Activated naive CD4-positive, alpha-beta T cell treated with anti-CD3 and anti-CD28 coated beads for 36 hours (primary cell): ENCODE results near the gene TYW1. TPM values are rescaled to one million over a fixed set of nuclear protein-coding genes. Genes with fewer than 3 reads are reported as not detected.
"Not testable (repeated sequence)": the region's sequence is repeated elsewhere in the genome, so short reads cannot be mapped to it uniquely, and the experiment has no call there.

Experiments
- CTCF ChIA-PET: fragments of 350-600 bp; sonication (Branson Sonifier 250); formaldehyde crosslinking; loops from one replicate; lab custom pipeline; 2021; ENCODE audit warnings: antibody characterized with exemption; lab: Charles Lee
- DNase-seq: peaks from one replicate; pipeline ENCODE4 v3.0.0-alpha.2; 2020
- H3K27ac Mint-ChIP-seq: one replicate; pipeline ENCODE4 v1.8.0; 2021; ENCODE audit warnings: mild to moderate bottlenecking, mixed read lengths
- H3K27me3 Mint-ChIP-seq: one replicate; pipeline ENCODE4 v1.8.0; 2021; ENCODE audit warnings: low read depth, mixed read lengths
- H3K36me3 Mint-ChIP-seq: one replicate; pipeline ENCODE4 v1.8.0; 2021; ENCODE audit warnings: low read depth, mixed read lengths
- H3K4me1 Mint-ChIP-seq: one replicate; pipeline ENCODE4 v1.8.0; 2021; ENCODE audit warnings: low read depth, mixed read lengths
- H3K4me3 Mint-ChIP-seq: one replicate; pipeline ENCODE4 v1.8.0; 2021; ENCODE audit warnings: mild to moderate bottlenecking, moderate library complexity, mixed read lengths
- H3K9me3 Mint-ChIP-seq: one replicate; pipeline ENCODE4 v1.8.0; 2021; ENCODE audit warnings: mixed read lengths
- intact Hi-C: fragments of 100-400 bp; cut with micrococcal nuclease; formaldehyde crosslinking; loops from one replicate; pipeline ENCODE4 v1.15.1; 2023
- total RNA-seq, 2 experiments: library from RNA; stranded (reverse); gene quantifications; one replicate each; pipeline ENCODE4 v1.2.3, GENCODE V29; 2021

TYW1 gene
- total RNA-seq, 2 experiments from 2014 or later, result 12.9 to 13.5 TPM

DNA sequence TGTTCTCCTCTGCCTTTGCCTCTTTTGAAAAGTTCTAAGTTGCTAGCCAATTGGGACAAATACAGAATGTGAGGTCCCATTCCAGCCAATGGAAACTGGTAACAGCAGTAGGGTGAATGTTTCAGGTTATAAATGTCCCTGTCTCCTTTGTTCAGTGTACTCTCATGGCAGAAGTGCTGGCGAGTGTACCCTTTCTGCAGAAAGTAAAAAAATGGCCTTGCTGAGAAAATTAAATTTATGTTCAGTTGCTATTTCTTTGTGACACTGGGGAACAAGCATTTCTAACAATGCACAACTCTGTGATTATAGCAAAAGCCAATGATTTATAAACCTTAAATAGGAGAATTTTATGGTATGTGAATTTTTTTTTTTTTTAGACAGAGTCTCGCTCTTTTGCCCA is 79.5 kb downstream of the TYW1 start:
- DNase-seq, H3K27me3 Mint-ChIP-seq, H3K4me3 Mint-ChIP-seq, intact Hi-C loops, H3K27ac Mint-ChIP-seq, CTCF ChIA-PET, H3K4me1 Mint-ChIP-seq: not testable (repeated sequence)
- H3K36me3 Mint-ChIP-seq, result peaks cover 64% of the 10 kb centered on the region
- H3K9me3 Mint-ChIP-seq, result peaks cover 34% of the 10 kb centered on the region

DNA sequence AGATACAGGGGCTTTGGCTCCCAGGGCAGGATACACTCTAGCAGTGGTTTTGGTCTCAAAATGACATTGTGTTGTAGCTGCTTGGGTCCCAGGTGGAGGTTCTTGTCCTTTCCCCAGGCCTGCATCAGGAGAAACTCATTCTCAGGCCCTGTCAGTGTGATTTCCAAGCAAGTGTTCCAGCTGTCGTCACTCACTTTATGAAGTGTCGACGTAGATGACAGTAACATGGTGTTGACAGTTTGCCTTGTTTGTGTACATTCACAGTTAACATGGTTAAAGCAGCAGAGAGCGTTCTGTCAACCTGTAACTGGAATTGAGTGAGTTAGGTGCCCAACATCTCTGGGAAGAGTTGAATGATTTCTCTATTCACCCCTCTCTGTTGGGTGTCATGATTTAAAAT is 86.2 kb downstream of the TYW1 start:
- H3K27me3 Mint-ChIP-seq, intact Hi-C loops, H3K27ac Mint-ChIP-seq, H3K4me3 Mint-ChIP-seq, DNase-seq, CTCF ChIA-PET: not testable (repeated sequence)
- peaks cover 56% of the 10 kb centered on the region for H3K36me3 Mint-ChIP-seq
- H3K4me1 Mint-ChIP-seq, result peaks cover 10% of the 10 kb centered on the region
- H3K9me3 Mint-ChIP-seq, result peaks cover 18% of the 10 kb centered on the region

DNA sequence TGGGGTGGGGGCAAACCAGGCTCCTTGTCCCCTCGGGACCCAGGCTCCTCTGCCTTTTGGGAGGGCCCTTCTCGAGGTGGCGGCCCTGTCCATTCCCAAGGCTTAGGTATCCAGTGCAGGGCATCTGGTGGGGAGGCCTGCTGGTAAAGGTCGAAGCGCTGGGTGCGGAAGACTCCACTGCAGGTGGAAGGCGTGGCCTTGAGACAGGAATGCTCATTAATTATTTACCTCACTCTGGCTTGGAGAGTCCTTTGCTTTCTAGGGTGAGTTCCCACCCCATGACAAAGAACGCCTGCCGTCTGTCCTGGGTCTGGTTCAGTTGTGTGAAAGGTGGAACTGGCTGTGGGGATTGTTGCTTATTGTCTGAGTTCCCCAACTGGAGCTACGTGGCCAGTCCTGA is 92.6 kb downstream of the TYW1 start:
- H3K9me3 Mint-ChIP-seq, DNase-seq, H3K27me3 Mint-ChIP-seq, H3K4me3 Mint-ChIP-seq, H3K27ac Mint-ChIP-seq, intact Hi-C loops, CTCF ChIA-PET, H3K4me1 Mint-ChIP-seq: not testable (repeated sequence)
- peaks cover 30% of the 10 kb centered on the region for H3K36me3 Mint-ChIP-seq

DNA sequence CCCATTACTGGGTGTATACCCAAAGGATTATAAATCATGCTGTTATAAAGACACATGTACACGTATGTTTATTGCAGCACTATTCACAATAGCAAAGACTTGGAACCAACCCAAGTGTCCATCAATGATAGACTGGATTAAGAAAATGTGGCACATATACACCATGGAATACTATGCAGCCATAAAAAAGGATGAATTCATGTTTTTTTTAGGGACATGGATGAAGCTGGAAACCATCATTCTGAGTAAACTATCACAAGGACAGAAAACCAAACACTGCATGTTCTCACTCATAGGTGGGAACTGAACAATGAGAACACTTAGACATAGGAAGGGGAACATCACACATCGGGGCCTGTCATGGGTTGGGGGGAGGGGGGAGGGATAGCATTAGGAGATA is 94.4 kb downstream of the TYW1 start:
- H3K27ac Mint-ChIP-seq, DNase-seq, H3K4me1 Mint-ChIP-seq, intact Hi-C loops, H3K9me3 Mint-ChIP-seq, CTCF ChIA-PET, H3K27me3 Mint-ChIP-seq, H3K4me3 Mint-ChIP-seq: not testable (repeated sequence)
- H3K36me3 Mint-ChIP-seq, result peaks cover 27% of the 10 kb centered on the region

DNA sequence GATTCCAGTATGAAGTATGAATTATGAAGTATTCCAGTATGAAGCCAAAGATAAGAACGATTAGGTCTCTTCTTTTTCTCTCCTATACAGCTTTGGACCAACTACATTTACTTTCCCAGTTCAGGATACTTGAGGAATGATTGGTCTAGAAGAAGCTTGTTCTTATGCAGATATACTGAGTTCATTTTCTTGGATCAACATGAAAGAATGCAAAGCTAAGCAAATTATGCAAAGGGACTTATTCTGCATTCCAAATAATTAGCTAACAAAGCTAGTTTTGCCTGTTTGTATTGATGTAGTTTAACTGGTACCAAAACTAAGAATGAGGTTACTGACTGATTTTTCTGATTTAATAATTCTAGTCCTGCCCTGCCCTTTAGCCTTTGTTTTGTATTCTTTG is 101.4 kb downstream of the TYW1 start:
- DNase-seq, H3K27ac Mint-ChIP-seq, H3K9me3 Mint-ChIP-seq, intact Hi-C loops, H3K4me3 Mint-ChIP-seq, H3K27me3 Mint-ChIP-seq, CTCF ChIA-PET: not testable (repeated sequence)
- Mint-ChIP-seq H3K36me3 (peaks cover 39% of the 10 kb centered on the region), H3K4me1 (peaks cover 16% of the 10 kb centered on the region)

DNA sequence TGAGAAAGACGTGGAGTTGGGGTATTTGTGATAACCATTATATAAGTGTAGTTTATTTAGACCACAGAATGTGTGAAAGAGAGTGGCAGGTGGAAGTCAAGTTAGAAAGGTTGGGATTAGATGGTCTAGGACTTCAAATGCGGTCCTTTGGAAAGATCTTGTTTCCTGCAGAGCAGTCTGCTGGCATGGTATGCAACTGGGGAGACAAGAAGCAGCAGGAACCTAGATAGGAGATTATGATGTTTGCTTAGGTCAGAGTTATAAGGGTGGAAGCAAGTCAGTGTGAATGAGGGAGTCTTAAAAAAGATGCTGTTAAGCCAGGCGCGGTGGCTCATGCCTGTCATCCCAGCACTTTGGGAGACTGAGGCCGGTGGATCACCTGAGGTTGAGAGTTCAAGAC is 102.8 kb downstream of the TYW1 start:
- Mint-ChIP-seq H3K9me3 (peaks cover 13% of the 10 kb centered on the region), H3K36me3 (peaks cover 47% of the 10 kb centered on the region), H3K4me1 (peaks cover 24% of the 10 kb centered on the region)
- H3K4me3 Mint-ChIP-seq, DNase-seq, H3K27ac Mint-ChIP-seq, intact Hi-C loops, H3K27me3 Mint-ChIP-seq, CTCF ChIA-PET: not testable (repeated sequence)

DNA sequence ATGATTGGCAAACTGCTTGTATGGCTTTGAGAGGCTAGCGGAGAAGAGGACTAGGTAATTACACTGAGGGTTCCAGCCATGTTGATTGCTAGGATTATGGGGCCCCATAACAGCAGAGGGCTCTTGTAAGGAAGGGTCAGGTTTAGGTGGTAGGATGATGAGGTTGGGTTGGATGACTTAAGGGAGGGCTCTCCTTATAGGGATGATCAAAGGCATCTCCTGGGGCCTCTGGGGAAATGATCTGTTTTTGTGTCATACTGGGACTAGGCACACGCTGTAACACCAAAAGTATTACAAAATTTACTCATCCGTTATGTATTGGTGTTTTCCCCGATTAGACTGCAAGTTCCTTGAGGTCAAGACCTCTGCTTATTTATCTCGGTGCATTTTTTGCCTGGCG is 103.4 kb downstream of the TYW1 start:
- Mint-ChIP-seq H3K36me3 (peaks cover 46% of the 10 kb centered on the region), H3K9me3 (peaks cover 13% of the 10 kb centered on the region), H3K27ac (peak overlapping the region; percentile 24), H3K4me1 (peaks cover 27% of the 10 kb centered on the region)
- H3K4me3 Mint-ChIP-seq, CTCF ChIA-PET, H3K27me3 Mint-ChIP-seq, intact Hi-C loops, DNase-seq: not testable (repeated sequence)

DNA sequence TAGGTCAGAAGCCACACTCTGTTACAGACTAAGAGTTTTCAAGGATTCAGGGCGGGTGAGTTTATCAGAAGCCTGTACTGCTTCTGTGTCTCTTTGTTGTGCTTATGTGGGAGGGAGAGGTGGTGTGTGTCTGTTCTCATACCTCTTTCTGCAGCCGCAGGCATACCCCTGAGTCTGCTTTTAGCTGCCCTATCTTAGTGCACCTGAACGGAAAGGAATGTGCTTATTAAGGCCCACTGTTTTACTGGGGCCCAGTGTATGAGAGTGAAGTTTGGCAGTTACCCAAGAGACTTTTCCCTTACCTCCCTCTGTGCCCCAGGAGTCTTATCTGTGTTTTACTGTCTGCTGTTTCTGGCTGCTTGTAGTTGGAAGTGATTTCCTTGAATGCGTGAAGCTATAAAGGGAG is 104.3 kb downstream of the TYW1 start:
- Mint-ChIP-seq H3K4me3 (no peak overlapping the region), H3K9me3 (peaks cover 13% of the 10 kb centered on the region), H3K27ac (no peak overlapping the region), H3K36me3 (peaks cover 49% of the 10 kb centered on the region), H3K27me3 (no peaks in the 10 kb centered on the region), H3K4me1 (peaks cover 33% of the 10 kb centered on the region)
- no peak for DNase-seq
- intact Hi-C loops, result no loop called here
- CTCF ChIA-PET, result no interaction called here

DNA sequence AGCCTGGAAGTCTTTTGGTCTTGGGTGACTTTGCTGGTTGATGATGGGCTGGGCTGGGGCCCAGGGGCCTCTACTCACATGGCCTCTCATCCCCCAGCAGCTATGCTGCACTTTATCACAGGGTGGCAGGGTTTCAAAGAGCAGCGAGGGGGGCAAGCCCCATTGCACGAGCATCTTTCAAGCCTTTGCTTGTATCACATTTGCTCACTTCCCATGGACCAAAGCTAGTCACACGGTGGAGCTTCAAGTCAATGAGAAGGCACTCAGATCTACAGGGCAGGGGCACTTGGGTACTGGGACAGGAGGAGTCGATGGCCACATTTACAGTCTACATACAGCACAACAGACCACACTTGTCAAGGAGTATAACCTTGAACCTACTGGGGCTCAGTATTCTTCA is 108.3 kb downstream of the TYW1 start:
- CTCF ChIA-PET, H3K27ac Mint-ChIP-seq, H3K9me3 Mint-ChIP-seq, H3K27me3 Mint-ChIP-seq, intact Hi-C loops, H3K4me3 Mint-ChIP-seq: not testable (repeated sequence)
- Mint-ChIP-seq H3K4me1 (peaks cover 26% of the 10 kb centered on the region), H3K36me3 (peaks cover 40% of the 10 kb centered on the region)
- peak; percentile 33 for DNase-seq

DNA sequence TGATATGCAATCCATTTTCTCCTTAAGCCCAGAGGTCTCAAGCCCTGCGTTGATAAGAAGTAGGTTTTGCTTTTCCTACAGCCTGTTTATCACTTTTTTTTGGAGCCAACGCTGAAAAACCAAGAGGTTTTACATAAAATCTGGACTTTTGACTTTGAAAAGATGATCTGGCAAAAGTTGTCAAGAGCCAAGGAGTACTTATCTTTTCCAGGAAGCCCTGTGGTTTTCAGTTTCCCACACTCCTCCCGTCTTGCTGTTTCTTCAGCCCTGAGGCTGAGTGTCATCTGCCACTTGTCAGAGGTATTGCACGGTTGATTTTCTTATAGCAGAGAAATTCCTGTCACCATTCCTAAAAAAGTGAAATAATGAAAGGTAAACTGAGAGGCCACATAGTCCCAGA is 108.7 kb downstream of the TYW1 start:
- intact Hi-C loops, result no loop called here
- peaks cover 21% of the 10 kb centered on the region for H3K4me1 Mint-ChIP-seq
- H3K27ac Mint-ChIP-seq, result peak overlapping the region; percentile 60
- CTCF ChIA-PET, result no interaction called here
- H3K36me3 Mint-ChIP-seq, result peaks cover 40% of the 10 kb centered on the region
- no peak overlapping the region for H3K4me3 Mint-ChIP-seq
- H3K27me3 Mint-ChIP-seq, result no peaks in the 10 kb centered on the region
- DNase-seq, result peak; percentile 12
- H3K9me3 Mint-ChIP-seq, result peaks cover 10% of the 10 kb centered on the region

DNA sequence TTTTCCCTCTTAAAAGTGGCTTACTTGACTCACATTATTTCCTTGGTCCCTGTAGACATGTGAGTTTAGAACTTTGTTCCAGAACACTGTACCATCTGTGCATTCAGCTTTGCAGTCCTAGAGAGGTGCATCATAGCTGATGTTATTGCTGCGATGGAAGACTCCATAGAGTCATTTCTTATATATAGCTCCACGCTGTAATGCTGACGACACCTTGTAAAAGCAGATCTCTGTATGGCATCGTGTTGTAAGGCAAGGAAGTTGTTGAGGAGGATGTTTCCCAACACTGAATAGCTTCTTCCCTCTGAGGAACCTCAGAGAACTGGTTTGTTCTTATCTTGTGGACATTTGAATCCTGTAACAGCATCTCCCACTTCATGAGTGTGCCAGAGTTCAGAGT is 109.6 kb downstream of the TYW1 start:
- H3K27ac Mint-ChIP-seq, DNase-seq, H3K4me3 Mint-ChIP-seq, CTCF ChIA-PET, H3K27me3 Mint-ChIP-seq, H3K9me3 Mint-ChIP-seq, intact Hi-C loops: not testable (repeated sequence)
- H3K4me1 Mint-ChIP-seq, result peaks cover 21% of the 10 kb centered on the region
- peaks cover 35% of the 10 kb centered on the region for H3K36me3 Mint-ChIP-seq

DNA sequence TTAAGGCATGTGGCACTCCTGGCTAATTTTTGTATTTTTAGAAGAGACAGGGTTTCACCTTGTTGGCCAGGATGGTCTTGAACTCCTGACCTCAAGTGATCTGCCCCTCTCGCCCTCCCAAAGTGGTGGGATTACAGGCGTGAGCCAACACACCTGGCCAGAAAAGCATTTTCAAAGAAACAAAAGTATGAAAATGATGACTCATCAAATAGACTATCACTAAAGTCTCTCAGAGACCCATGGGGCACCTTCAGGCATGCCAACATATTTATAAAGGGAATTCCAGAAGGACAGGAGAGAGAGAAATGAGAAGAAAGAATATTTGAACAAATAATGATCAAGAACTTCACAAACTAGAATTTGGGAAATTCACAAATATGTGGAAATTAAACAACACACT is 114.7 kb downstream of the TYW1 start:
- H3K27ac Mint-ChIP-seq, H3K4me3 Mint-ChIP-seq, H3K9me3 Mint-ChIP-seq, intact Hi-C loops, DNase-seq, H3K36me3 Mint-ChIP-seq, H3K4me1 Mint-ChIP-seq, H3K27me3 Mint-ChIP-seq, CTCF ChIA-PET: not testable (repeated sequence)

DNA sequence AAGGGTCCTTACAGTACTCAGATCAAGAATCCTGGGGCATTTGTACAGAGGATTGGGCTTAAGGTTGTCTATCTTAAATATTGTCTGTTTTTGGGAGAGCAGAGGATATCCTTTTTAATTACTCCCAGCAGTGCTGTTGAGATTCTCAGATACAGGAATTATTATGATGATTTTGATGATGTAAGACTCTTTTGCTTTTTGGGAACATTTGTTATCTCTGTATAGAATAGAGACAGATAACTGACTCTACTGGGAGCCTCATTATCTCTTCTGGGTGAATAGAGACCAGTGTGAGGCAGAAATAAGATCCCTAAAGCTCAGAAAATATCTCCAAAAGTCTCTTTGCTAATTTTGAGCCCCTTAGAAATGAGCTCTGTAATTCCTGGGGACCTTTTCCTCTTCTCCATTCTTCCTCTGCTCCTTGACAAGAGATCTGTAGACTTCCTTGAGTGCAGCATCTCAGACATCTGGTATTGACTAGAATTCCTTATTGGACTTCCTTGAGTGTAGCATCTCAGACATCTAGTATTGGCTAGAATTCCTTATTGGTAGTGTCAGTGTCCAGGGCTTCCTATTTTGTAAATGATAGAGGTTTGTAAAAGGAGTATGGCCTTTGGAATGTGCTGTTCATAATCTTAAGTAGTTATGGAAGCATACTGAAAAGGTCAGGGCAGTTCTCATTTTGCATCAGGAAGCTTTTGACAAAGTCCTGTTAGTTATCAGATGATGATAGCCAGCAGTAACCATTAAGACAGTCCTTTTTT is 118.0 kb downstream of the TYW1 start:
- H3K4me1 Mint-ChIP-seq, CTCF ChIA-PET, DNase-seq, H3K4me3 Mint-ChIP-seq, H3K27ac Mint-ChIP-seq, H3K9me3 Mint-ChIP-seq, H3K27me3 Mint-ChIP-seq, intact Hi-C loops: not testable (repeated sequence)
- H3K36me3 Mint-ChIP-seq, result peaks cover 19% of the 10 kb centered on the region
